DMS153 (cell line): ENCODE data around the gene FGF12.
A peak's percentile ranks its signal among the peaks of the same experiment; 100 is the strongest.
"Not testable (repeated sequence)": the region's sequence is repeated elsewhere in the genome, so short reads cannot be mapped to it uniquely, and the experiment has no call there.

ENCODE experiments used
- DNase-seq: peaks from one replicate; lab custom pipeline; 2025; lab: John Stamatoyannopoulos, UW

The FGF12 gene

GRCh38 chr3:192577811-192578210 lies 149.5 kb downstream of the FGF12 start:
- DNase-seq: no peak

GRCh38 chr3:192577271-192577670 lies 150.1 kb downstream of the FGF12 start:
- no peak for DNase-seq

GRCh38 chr3:192576704-192577103 lies 150.6 kb downstream of the FGF12 start:
- DNase-seq: not testable (repeated sequence)

- DNase-seq: no peak
Measured at GRCh38 chr3:192575879-192576506, 151.3 kb downstream of the FGF12 start.

GRCh38 chr3:192573240-192573639 lies 154.1 kb downstream of the FGF12 start:
- no peak for DNase-seq

GRCh38 chr3:192570821-192571791 lies 156.2 kb downstream of the FGF12 start:
- DNase-seq: peak; percentile 51

- DNase-seq: no peak
Measured at GRCh38 chr3:192570315-192570714, 157.0 kb downstream of the FGF12 start.

- peak; percentile 25 for DNase-seq
Measured at GRCh38 chr3:192566706-192567290, 160.5 kb downstream of the FGF12 start.

- DNase-seq: no peak
Measured at GRCh38 chr3:192564611-192565010, 162.7 kb downstream of the FGF12 start.

- DNase-seq: no peak
Measured at GRCh38 chr3:192563417-192563816, 163.9 kb downstream of the FGF12 start.

GRCh38 chr3:192553707-192554106 lies 173.6 kb downstream of the FGF12 start:
- DNase-seq: no peak

- no peak for DNase-seq
Measured at GRCh38 chr3:192550356-192550755, 177.0 kb downstream of the FGF12 start.

GRCh38 chr3:192545333-192545732 lies 182.0 kb downstream of the FGF12 start:
- no peak for DNase-seq

GRCh38 chr3:192543163-192543562 lies 184.2 kb downstream of the FGF12 start:
- no peak for DNase-seq

- no peak for DNase-seq
Measured at GRCh38 chr3:192516820-192517219, 210.5 kb downstream of the FGF12 start.

GRCh38 chr3:192515664-192516045 lies 211.7 kb downstream of the FGF12 start:
- DNase-seq: no peak

- peak; percentile 84 for DNase-seq
Measured at GRCh38 chr3:192514754-192515663, 212.3 kb downstream of the FGF12 start.

GRCh38 chr3:192514081-192514753 lies 213.1 kb downstream of the FGF12 start:
- no peak for DNase-seq

- no peak for DNase-seq
Measured at GRCh38 chr3:192505731-192506130, 221.6 kb downstream of the FGF12 start.

- no peak for DNase-seq
Measured at GRCh38 chr3:192501401-192501800, 225.9 kb downstream of the FGF12 start.

GRCh38 chr3:192496905-192497587 lies 230.3 kb downstream of the FGF12 start:
- DNase-seq: no peak
